Measurements from ENCODE around the gene MCUR1.
"Not testable (repeated sequence)": the region's sequence is repeated elsewhere in the genome, so short reads cannot be mapped to it uniquely, and the experiment has no call there.

Gene MCUR1

DNA sequence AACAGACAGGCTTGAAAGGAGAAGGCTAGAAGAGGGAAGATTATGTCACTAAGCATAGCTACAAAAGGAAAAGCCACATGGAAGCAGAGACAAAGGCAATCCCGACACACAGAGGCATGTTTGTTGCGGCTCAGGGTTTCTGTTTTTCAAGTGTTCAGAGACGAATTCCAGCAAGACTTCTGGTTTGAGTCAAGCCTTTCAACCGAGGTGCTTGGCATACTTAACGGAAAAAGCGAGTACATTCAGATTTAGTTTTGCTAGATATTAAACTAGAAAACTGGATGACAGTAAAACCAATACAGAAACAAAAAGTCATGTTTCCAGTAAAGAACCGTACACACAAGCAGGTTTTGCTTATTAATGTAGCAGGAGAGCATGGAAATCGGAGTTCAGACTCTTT is 27.2 kb downstream of the MCUR1 start:
- peak; percentile 41 for DNase-seq

GRCh38 chr6:13780162-13780561 is 34.2 kb downstream of the MCUR1 start:
- not testable (repeated sequence) for H3K23ac ChIP-seq (ENCODE audit: low read length in 2 of 2); H3K4me1 ChIP-seq (ENCODE audit: control insufficient read depth, insufficient read depth, low read depth, low read length); H2AK5ac ChIP-seq (ENCODE audit: low read length, severe bottlenecking); H3K27me3 ChIP-seq (ENCODE audit: control insufficient read depth in 1 of 2, insufficient read depth in 1 of 2, low read length in 2 of 2); H3K79me1 ChIP-seq (replicated peaks; ENCODE audit: low read length, poor library complexity, severe bottlenecking); H3K4ac ChIP-seq (ENCODE audit: low read depth in 1 of 2, low read length in 2 of 2); H2BK12ac ChIP-seq (ENCODE audit: low read length in 2 of 2); H2BK120ac ChIP-seq (ENCODE audit: low read depth, low read length); H4K91ac ChIP-seq (ENCODE audit: low read length); H3K36me3 ChIP-seq (ENCODE audit: control insufficient read depth in 1 of 2, insufficient read depth in 2 of 2, low read depth in 1 of 2, low read length in 2 of 2); H4K8ac ChIP-seq (ENCODE audit: low read length); DNase-seq; H2BK5ac ChIP-seq (ENCODE audit: low read depth, low read length, poor library complexity, severe bottlenecking); H3K4me3 ChIP-seq (ENCODE audit: insufficient read depth in 1 of 2, low read depth in 1 of 2, low read length in 2 of 2); H3K9me3 ChIP-seq (ENCODE audit: control insufficient read depth, low read length); H3K18ac ChIP-seq (ENCODE audit: low read depth in 1 of 2, low read length in 2 of 2); H3K9ac ChIP-seq (ENCODE audit: low read length); H2AFZ ChIP-seq (ENCODE audit: low read depth, low read length); H3K14ac ChIP-seq (ENCODE audit: low read length in 2 of 2); H3K4me2 ChIP-seq (ENCODE audit: low read length, poor library complexity, severe bottlenecking); H2BK15ac ChIP-seq (ENCODE audit: low read depth, poor library complexity, severe bottlenecking); H3K27ac ChIP-seq (ENCODE audit: low read length, poor library complexity, severe bottlenecking)
- 97% methylated on average over 8 of the region's 8 CpGs for WGBS

More for the DNA sequence above, 27.2 kb downstream of the MCUR1 start:
- H3K18ac ChIP-seq (ENCODE audit: low read depth in 1 of 2, low read length in 2 of 2) = no peak overlapping the region
- no peaks in the 10 kb centered on the region for H3K27me3 ChIP-seq (ENCODE audit: control insufficient read depth in 1 of 2, insufficient read depth in 1 of 2, low read length in 2 of 2)
- 59% methylated on average over 5 of the region's 8 CpGs for WGBS
- no peak overlapping the region for H3K27ac ChIP-seq (ENCODE audit: low read length, poor library complexity, severe bottlenecking)
- H3K23ac ChIP-seq (ENCODE audit: low read length in 2 of 2) = no peak overlapping the region
- no peak overlapping the region for H4K91ac ChIP-seq (ENCODE audit: low read length)
- peak overlapping the region in 1 of 2 experiments; percentile 48 for H3K4me3 ChIP-seq (ENCODE audit: insufficient read depth in 1 of 2, low read depth in 1 of 2, low read length in 2 of 2)
- H2AK5ac ChIP-seq (ENCODE audit: low read length, severe bottlenecking) = no peak overlapping the region
- no peak overlapping the region for H3K4ac ChIP-seq (ENCODE audit: low read depth in 1 of 2, low read length in 2 of 2)
- H3K36me3 ChIP-seq (ENCODE audit: control insufficient read depth in 1 of 2, insufficient read depth in 2 of 2, low read depth in 1 of 2, low read length in 2 of 2) = peaks cover 7 to 30% of the 10 kb centered on the region in 2 experiments
- no peak overlapping the region for H2BK12ac ChIP-seq (ENCODE audit: low read length in 2 of 2)
- H2AFZ ChIP-seq (ENCODE audit: low read depth, low read length) = no peak overlapping the region
- no peak overlapping the region for H2BK120ac ChIP-seq (ENCODE audit: low read depth, low read length)
- H3K4me2 ChIP-seq (ENCODE audit: low read length, poor library complexity, severe bottlenecking) = no peak overlapping the region
- no peaks in the 10 kb centered on the region for H3K9me3 ChIP-seq (ENCODE audit: control insufficient read depth, low read length)
- H3K79me1 ChIP-seq (replicated peaks; ENCODE audit: low read length, poor library complexity, severe bottlenecking) = no peaks in the 10 kb centered on the region
- H3K4me1 ChIP-seq (ENCODE audit: control insufficient read depth, insufficient read depth, low read depth, low read length) = no peaks in the 10 kb centered on the region
- H3K9ac ChIP-seq (ENCODE audit: low read length) = peak overlapping the region; percentile 80
- no peak overlapping the region for H4K8ac ChIP-seq (ENCODE audit: low read length)
- no peak overlapping the region for H3K14ac ChIP-seq (ENCODE audit: low read length in 2 of 2)
- H2BK15ac ChIP-seq (ENCODE audit: low read depth, poor library complexity, severe bottlenecking) = no peak overlapping the region
- H2BK5ac ChIP-seq (ENCODE audit: low read depth, low read length, poor library complexity, severe bottlenecking) = no peak overlapping the region

- Histone ChIP-seq H3K9ac (ENCODE audit: low read length) (no peak overlapping the region), H3K27me3 (ENCODE audit: control insufficient read depth in 1 of 2, insufficient read depth in 1 of 2, low read length in 2 of 2) (no peaks in the 10 kb centered on the region), H3K14ac (ENCODE audit: low read length in 2 of 2) (no peak overlapping the region), H3K4me2 (ENCODE audit: low read length, poor library complexity, severe bottlenecking) (no peak overlapping the region), H3K4ac (ENCODE audit: low read depth in 1 of 2, low read length in 2 of 2) (no peak overlapping the region), H4K8ac (ENCODE audit: low read length) (no peak overlapping the region), H2AK5ac (ENCODE audit: low read length, severe bottlenecking) (no peak overlapping the region), H2AFZ (ENCODE audit: low read depth, low read length) (no peak overlapping the region), H2BK15ac (ENCODE audit: low read depth, poor library complexity, severe bottlenecking) (no peak overlapping the region), H3K18ac (ENCODE audit: low read depth in 1 of 2, low read length in 2 of 2) (no peak overlapping the region), H2BK5ac (ENCODE audit: low read depth, low read length, poor library complexity, severe bottlenecking) (no peak overlapping the region), H2BK12ac (ENCODE audit: low read length in 2 of 2) (no peak overlapping the region), H3K23ac (ENCODE audit: low read length in 2 of 2) (no peak overlapping the region), H2BK120ac (ENCODE audit: low read depth, low read length) (no peak overlapping the region), H4K91ac (ENCODE audit: low read length) (no peak overlapping the region), H3K79me1 (replicated peaks; ENCODE audit: low read length, poor library complexity, severe bottlenecking) (no peaks in the 10 kb centered on the region), H3K9me3 (ENCODE audit: control insufficient read depth, low read length) (no peaks in the 10 kb centered on the region), H3K4me3 (ENCODE audit: insufficient read depth in 1 of 2, low read depth in 1 of 2, low read length in 2 of 2) (no peak overlapping the region), H3K36me3 (ENCODE audit: control insufficient read depth in 1 of 2, insufficient read depth in 2 of 2, low read depth in 1 of 2, low read length in 2 of 2) (no peaks in the 10 kb centered on the region), H3K27ac (ENCODE audit: low read length, poor library complexity, severe bottlenecking) (no peak overlapping the region), H3K4me1 (ENCODE audit: control insufficient read depth, insufficient read depth, low read depth, low read length) (no peaks in the 10 kb centered on the region)
- no peak for DNase-seq
- whole genome bisulfite sequencing = 100% methylated on average over 3 of the region's 6 CpGs
Measured at GRCh38 chr6:13778028-13778427, 36.3 kb downstream of the MCUR1 start.

DNA sequence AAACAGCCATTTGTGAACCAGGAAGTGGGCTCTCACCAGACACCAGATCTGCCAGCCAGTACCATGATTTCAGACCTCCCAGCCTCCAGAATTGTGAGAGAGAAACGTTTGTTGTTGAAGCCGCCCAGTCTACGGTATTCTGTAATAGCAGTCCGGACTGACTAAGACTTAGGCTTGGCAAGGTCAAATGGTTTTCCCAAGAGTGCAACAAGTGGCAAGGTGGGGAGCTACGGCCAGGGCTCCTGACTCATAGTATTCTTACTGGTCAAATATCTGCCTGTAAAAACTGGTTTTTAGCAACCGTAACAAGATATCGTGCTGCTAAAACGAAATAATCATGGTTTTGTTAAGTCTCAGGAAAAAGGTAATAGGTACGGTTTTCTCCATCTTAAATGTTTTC is 37.8 kb downstream of the MCUR1 start:
- Histone ChIP-seq H2BK12ac (ENCODE audit: low read length in 2 of 2) (no peak overlapping the region), H3K14ac (ENCODE audit: low read length in 2 of 2) (no peak overlapping the region), H2BK15ac (ENCODE audit: low read depth, poor library complexity, severe bottlenecking) (no peak overlapping the region), H3K27ac (ENCODE audit: low read length, poor library complexity, severe bottlenecking) (no peak overlapping the region), H3K4me3 (ENCODE audit: insufficient read depth in 1 of 2, low read depth in 1 of 2, low read length in 2 of 2) (no peak overlapping the region), H3K27me3 (ENCODE audit: control insufficient read depth in 1 of 2, insufficient read depth in 1 of 2, low read length in 2 of 2) (no peaks in the 10 kb centered on the region), H3K18ac (ENCODE audit: low read depth in 1 of 2, low read length in 2 of 2) (no peak overlapping the region), H2AFZ (ENCODE audit: low read depth, low read length) (no peak overlapping the region), H2BK5ac (ENCODE audit: low read depth, low read length, poor library complexity, severe bottlenecking) (no peak overlapping the region), H3K36me3 (ENCODE audit: control insufficient read depth in 1 of 2, insufficient read depth in 2 of 2, low read depth in 1 of 2, low read length in 2 of 2) (no peaks in the 10 kb centered on the region), H2AK5ac (ENCODE audit: low read length, severe bottlenecking) (no peak overlapping the region), H3K4ac (ENCODE audit: low read depth in 1 of 2, low read length in 2 of 2) (no peak overlapping the region), H3K9me3 (ENCODE audit: control insufficient read depth, low read length) (no peaks in the 10 kb centered on the region), H2BK120ac (ENCODE audit: low read depth, low read length) (no peak overlapping the region), H3K9ac (ENCODE audit: low read length) (no peak overlapping the region), H3K23ac (ENCODE audit: low read length in 2 of 2) (no peak overlapping the region), H4K91ac (ENCODE audit: low read length) (no peak overlapping the region), H4K8ac (ENCODE audit: low read length) (no peak overlapping the region), H3K79me1 (replicated peaks; ENCODE audit: low read length, poor library complexity, severe bottlenecking) (no peaks in the 10 kb centered on the region), H3K4me2 (ENCODE audit: low read length, poor library complexity, severe bottlenecking) (no peak overlapping the region), H3K4me1 (ENCODE audit: control insufficient read depth, insufficient read depth, low read depth, low read length) (no peaks in the 10 kb centered on the region)
- DNase-seq = no peak
- WGBS = 83% methylated on average over 9 of the region's 9 CpGs

All from mesenchymal stem cell (in vitro differentiated cells and primary cell).